Pulmonary artery endothelial cell (primary cell): ENCODE measurements around the gene TSPEAR. TPM values are rescaled to one million over a fixed set of nuclear protein-coding genes. Genes with fewer than 3 reads are reported as not detected.

ENCODE experiments used
- DNase-seq: peaks from one replicate; pipeline ENCODE4 v3.0.0-alpha.2; 2011; ENCODE audit warnings: low read depth, low spot score
- total RNA-seq: library from RNA; depleted of rRNA; stranded (reverse); fragments of >200 nt; gene quantifications from 2 replicates; pipeline ENCODE4 v1.2.3, GENCODE V29; 2014

TSPEAR gene
- total RNA-seq, 1 donor from 2014 or later, result not detected

GRCh38 chr21:44473915-44474555, 237.3 kb downstream of the TSPEAR start:
- DNase-seq, result no peak

GRCh38 chr21:44471996-44472395, 239.4 kb downstream of the TSPEAR start:
- no peak for DNase-seq

- no peak for DNase-seq
Observed at GRCh38 chr21:44471341-44471740, 240.0 kb downstream of the TSPEAR start.

DNA sequence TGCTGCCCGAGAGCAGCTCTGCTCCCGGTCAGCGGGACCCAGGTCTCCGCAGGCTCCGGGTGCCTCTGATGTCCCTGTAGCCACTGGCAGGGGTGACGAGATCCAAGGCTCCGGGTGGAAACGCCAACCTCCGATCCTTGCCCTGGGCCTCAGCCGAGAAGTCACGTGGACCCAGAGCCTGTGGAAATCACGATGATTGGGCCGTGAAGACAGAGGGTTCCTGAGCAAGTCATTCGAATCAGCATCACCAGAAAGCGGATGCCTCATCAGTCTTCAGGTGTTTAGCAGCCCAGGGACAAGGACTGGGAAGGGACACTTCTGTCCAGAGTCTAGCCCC, 243.5 kb downstream of the TSPEAR start:
- DNase-seq, result no peak

- no peak for DNase-seq
Observed at GRCh38 chr21:44466996-44467858, 244.1 kb downstream of the TSPEAR start.

- no peak for DNase-seq
Observed at GRCh38 chr21:44466351-44466954, 244.9 kb downstream of the TSPEAR start.

- no peak for DNase-seq
Observed at GRCh38 chr21:44464351-44464750, 247.0 kb downstream of the TSPEAR start.

DNA sequence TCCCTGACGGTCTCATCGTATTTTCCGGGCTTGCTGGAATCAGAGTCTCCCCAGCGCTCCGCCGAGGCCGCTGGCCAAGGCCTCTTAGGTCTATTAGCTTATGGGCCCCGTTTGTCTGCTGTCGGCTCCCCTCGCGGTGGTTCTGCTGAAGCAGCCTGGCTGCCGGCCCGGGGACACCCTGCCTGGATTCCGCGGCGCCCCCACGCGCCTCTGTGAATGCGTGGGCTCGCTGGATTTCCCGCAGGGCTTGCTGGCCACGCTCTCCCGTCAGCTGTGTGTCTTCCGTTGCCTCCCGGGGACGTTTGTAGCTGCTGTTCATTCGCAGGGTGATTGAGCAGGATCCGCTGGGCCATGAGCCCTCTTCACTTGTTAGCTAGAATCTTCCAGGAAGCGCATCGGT, 247.6 kb downstream of the TSPEAR start:
- DNase-seq, result no peak

DNA sequence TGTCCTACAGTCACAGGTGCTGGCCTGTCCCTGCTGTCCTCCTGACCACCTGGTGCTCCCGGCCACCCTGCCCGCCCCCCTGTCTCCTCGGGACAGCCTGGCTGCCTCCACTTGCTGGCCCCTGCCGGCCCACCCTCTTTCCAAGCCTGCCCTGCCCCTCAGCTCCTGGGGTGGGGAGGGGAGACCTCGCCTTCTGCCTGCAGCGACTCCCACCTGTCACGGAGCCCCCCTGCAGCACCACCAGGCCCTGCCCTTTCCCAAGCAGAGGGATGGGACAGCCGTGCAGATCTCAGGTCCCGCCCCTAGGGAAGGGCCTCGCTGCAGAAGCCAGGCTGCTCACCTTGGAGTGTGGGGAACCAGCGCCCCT, 248.6 kb downstream of the TSPEAR start:
- no peak for DNase-seq

DNA sequence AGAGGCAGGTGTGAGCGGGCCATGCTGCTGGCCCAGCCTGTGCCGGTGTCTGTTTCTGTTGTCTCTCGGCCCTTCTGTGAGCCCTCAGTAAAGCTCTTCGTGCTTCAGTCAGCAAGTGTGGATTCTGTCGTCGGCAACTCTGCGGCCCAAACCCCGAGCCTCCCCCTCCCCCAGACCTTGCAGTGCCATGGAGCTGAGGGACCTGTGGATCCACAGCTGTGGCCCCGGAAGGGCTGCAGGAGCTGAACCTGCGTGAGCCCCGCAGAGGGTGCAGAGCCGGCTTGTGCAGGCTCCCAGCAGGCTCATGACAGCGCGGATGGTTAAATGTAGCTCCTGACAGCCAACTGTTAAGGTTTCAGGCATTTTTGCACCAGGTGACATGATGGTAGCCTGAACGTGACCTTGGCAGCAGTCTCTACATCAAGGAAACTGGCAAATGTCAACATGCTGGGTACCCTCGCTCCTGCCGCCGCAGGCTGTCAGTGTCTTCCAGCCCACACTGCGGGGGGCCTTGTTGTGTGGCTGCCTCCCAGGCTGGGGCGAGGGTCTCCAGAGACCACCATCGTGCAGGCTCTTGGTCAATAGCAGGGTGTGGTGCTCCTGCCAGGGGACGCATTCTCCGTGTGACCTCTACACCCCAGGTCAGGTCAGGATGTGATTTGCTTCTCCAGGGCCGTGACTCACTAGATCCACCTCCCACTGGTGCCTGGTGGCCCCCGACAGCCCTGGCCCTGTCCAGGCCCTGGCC, 249.1 kb downstream of the TSPEAR start:
- DNase-seq, result no peak

GRCh38 chr21:44461464-44462001, 249.8 kb downstream of the TSPEAR start:
- DNase-seq, result no peak

DNA sequence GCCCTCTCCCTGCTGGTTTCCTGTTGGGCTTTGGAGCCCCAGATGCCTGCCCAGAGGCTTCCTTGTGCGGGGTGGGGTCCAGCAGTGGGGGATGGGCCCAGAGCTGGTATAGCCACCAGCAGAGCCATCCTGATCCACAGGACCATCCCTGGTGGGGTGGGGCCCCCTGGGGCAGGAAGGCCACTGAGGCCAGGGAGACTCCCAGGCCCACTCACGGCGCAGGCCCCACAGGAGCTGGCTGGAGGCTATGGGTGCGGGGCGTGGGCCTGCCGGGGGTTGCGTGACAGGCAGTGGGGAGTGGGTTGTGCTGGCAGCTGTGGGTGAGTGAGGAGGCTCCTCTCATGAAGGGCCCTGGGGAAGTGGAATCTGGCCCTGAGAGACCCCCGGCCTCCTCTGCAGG, 250.4 kb downstream of the TSPEAR start:
- no peak for DNase-seq

DNA sequence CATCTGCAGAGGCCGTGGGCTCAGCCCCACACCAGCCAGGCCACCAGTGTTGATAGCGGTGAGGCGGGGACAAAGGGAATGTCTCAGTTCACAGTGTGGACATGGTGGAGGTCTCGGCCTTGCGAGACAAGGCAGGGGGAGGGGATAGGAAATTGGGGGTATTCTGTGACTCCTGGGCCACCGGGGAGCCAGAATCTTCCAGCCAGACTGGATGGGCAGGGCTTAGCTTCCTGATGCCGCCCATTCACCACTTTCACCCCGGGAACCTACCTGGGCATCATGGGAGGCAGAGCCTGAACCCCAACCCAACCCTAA, 251.0 kb downstream of the TSPEAR start:
- no peak for DNase-seq

DNA sequence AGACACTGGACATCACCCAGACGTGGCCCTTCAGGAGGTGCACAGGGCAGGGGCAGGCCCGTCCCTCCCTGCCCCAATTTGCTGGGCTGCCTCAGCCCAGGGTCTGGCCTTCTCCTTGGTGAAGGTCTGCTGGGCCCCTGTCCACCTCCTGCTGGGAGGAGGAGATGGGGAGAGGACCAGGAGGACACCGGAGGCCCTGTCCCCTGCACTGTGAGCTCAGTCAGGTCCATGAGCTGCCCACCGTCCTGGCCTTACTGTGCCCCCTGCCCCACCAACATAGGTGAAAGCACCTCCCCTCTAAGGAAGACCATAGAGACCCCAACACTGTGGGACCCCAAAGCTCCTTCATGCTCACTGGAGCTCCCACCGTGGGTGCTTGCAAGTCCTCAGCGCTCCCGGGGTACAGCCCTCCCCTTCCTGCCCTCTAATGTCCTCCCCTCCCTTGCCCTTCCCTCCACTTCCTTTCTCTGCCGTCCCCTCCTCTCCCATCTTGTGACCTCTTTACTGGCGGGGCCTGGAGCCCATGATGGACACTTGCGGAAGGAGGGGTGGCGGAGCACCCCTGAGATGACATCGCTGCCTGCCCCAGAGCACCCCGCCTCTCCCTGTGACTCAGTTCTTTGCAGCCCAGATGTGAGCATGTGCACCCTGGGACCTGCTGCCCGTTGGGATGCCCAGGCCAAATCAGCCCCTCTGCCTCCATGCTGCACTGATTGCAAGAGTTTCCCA, 251.5 kb downstream of the TSPEAR start:
- no peak for DNase-seq

GRCh38 chr21:44458971-44459711, 252.2 kb downstream of the TSPEAR start:
- DNase-seq, result no peak

GRCh38 chr21:44456915-44457736, 254.2 kb downstream of the TSPEAR start:
- no peak for DNase-seq

DNA sequence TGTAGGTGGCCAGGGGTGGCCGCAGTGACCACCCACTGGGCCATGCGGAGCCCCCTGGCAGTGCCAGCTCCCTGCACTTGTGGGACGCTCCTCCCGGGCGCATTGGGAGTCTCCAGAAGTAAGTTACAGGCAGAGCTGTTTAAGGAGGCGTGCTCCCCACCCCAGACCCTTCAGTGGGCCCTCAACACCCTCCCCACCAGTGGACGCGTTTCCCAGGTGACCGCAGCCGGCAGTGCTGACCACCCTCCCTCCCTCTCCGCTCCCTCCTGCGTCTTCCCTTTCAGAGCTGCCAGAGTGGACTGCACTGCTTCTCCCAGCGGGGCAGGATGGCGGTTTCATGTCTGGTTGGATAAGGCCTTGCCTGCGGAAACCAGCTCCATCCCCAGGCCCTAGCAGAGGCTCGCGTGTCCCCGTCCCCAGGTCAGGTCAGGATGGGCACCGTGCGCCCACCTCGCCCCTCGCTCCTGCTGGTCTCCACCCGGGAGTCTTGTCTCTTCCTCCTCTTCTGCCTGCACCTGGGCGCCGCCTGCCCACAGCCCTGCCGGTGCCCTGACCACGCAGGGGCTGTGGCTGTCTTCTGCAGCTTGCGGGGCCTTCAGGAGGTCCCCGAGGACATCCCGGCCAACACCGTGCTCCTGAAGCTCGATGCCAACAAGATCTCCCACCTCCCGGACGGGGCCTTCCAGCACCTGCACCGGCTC, 255.0 kb downstream of the TSPEAR start:
- no peak for DNase-seq

DNA sequence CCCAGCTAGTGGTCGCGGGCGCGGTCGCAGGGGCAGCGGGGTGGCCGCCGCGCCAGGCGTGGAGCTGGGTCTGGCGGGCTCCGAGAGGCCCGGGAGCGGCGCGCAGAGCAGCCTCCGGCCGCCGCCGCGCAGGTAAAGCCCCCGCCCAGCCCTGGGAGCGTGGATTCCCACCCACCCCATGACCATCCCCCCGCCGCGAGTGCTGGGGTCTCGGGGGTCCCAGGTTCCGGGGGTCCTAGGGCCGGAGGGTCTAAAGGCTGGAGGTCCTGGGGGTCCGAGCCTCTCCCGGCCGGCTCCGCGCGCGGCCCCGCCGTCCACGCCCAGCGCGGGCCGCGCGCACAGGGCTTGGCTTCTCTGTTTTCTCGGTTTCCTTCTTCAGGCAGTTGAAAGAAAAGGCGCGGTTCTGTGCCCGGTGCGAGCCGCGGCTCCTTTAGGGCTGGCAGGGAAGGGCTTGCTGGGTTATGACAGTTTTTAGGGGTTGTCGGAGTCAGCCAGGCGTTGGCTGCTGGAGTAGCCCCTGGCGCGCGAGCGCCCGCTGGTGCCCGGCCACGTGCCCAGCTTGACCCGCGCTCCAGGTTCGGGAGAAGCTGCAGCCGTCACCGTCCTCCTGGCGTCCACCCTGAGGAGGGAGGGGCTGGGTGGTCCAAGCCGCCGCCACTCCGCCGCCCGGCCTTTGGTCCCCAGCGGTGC, 255.7 kb downstream of the TSPEAR start:
- DNase-seq, result no peak
